ENCODE data around the gene DDX5.
"Not testable (repeated sequence)": the region's sequence is repeated elsewhere in the genome, so short reads cannot be mapped to it uniquely, and the experiment has no call there.

DDX5 gene

DNA sequence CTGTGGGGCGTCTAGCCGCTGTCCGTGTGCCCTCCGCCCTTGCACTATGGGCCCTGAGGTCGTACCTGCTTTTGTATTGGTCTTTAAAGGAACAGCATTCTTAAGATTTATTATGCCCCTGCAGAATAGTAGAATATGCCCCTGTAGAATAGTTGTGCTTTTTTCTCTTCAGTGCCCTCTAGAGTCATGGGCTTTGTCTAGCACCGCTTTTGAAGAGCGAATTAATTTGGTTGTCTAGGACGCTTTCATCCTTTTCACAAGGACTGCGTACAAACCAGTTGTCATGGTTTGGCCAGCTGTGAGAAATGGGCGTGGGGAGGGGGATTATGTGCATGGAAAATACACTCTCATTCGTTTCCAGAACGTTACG lies 1.3 kb upstream of the DDX5 start:
- FAIRE-seq = no peak

DNA sequence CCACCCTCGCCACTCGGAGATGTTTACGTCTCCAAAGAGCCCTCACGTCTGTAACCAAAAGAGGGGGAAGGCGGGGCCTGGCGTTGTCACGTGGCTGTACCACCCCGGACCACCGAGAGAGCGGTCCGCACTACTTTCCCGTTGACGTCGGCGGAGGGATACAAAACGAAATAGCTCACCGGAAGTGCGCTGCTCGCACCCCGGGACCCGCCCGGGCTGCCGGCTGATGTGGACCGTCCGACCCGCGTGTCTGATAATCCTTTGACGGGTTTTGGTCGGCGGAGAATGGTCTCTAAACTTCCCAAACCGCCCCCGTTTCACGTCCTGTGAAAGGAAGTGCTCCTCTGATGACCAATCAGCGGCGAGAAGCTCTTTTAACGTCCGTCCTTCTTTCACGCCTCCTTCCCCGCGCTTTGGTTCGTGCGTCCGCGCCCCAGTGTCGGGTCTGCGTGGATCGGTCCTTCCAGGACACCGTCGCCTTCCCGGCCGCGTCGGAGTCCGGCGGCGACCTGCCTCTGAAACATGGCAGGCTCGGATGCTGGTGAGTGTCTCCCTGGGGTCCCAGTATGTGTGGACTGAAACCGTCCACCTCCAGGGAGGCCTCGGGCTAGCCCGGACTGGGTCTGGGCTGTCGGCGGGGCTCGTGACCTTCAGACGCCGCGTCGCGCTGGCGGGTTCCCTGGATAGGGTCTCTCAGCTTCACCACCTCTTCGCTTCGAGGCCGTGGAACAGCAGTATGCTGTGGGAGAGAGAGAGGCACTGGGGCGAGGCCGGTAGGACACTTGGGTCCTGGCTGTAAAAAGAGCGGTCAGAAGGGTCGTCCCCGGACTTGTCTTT lies 705 bp upstream of the DDX5 start, which contains the start of gene CEP95:
TSS of gene CEP95 (plus strand) at position 402 of the 837 bp plus-strand sequence. CDS start at position 523, 121 bp downstream.
- FAIRE-seq = no peak

DNA sequence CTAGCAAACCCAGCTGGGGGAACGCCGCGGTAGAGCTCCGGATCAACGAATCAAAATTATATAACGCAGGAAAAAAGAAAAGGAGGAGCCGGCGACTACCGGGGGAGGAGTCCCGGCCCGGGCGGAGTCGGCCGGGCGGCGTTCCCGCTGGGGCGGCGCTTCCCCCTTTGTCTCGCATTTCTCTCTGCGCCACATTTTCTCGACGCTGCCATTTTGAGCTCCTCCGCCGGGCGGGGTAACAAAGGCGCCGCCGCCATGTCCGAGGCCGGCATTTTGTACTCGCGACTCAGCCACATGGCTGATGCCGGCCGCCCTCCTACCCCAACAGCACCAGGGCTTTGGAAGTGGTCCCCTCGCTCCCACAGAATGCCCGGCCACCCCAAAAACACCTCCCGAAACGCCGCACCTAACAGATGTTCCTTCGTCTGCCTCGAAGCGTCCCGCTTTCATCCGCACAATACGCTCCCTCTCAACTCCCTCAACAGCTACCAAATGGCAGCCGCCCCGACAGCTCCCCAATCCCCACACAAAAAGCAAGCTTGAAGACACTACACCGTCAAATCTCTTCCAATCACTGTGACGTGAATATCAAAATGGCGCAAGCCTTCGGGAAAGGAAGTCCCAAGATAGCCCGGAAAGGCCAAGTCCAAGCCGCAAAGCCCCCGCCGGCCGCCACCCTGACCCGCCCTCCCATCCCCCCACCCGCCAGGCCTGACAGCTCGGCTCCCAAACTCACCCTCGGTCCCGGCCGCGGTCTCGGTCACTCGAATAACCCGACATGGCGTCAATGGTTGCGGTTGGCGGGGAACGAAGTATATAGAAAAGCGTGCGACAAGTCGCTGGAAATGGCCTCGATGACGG lies 519 bp downstream of the DDX5 start:
- no peak for FAIRE-seq

DNA sequence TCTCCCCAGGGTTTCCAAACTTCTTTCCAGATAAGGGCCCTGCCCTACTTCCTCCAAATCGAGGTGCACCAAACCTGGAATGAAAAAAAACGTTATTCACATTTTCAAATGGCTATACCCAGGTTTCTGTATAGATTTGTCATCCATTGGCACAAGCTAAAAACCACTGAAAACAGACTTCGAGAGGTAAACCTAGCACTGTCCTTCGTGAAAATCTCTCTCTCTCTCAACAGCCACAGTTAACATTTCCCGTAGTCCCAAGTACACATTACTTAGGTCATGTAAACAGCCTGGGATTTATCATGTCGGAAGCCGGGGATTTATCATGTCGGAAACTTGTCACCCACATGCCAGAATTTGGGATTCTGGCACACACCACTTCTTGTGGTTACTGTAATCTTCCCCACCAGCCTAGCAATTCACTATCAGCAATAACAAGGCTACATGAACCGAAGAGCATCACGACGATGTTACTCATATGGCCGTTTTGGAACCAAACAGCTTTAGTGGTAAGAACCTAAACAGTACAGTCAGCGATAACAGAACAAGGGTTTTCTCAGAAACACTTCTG lies 1.2 kb downstream of the DDX5 start:
- no peak for FAIRE-seq

DNA sequence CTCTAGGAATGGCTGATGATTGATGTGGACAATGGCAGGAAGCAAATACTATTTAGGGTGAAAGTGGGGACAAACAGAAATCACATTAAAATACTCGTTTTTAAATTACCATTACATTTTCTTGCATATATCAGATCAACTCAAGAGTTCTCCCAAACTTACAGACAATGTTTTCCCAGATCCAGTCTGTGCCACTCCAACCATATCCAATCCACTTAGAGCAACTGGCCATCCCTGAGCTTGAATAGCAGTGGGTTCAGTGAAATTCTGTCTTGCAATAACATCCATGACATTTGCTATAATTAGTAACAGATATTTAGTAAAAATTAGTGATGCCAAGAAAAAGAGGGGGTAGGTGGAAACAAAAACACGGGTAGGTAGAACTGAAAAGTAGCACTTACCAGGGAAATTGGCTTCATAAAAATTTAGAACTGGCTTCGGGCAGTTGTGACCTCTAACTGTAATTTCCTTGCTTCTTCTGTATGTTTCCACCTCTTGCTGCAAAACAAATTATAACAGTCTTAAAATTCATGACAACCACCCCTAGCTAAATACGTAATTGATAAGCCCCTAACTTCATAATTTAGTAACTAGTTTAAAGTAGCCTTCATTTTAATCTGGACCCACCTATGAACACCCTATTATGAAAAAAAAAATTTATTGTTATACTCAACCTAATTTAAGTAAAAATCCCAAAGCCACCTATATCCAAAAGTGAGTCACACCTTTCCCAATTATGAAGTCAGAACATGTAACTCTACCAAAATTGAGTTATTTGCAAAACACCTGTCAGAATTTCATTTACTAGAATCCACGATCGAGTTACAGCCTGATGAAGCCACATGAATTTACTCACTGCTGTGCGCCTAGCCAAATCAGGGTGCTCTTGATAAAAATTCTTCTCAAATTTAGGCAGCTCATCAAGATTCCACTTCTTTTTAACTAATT lies 2.0 kb downstream of the DDX5 start:
- no peak for FAIRE-seq

DNA sequence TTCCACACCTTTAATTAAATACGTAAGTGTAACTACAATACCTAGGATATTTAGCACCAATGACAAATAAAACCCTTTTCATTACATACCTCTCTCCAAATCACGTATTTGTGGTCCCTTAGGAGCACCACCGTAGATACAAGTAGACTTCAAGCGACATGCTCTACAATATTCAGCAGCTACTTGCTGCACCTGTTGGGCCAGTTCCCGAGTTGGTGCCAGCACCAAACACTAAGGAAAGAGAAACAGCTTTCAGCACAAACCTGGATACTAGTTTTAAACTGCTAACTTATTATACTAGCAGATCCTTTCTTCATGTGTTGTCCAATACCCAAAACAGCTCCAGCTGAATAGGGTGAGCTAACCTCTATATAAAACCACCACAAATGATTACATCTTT lies 2.7 kb downstream of the DDX5 start:
- no peak for FAIRE-seq

DNA sequence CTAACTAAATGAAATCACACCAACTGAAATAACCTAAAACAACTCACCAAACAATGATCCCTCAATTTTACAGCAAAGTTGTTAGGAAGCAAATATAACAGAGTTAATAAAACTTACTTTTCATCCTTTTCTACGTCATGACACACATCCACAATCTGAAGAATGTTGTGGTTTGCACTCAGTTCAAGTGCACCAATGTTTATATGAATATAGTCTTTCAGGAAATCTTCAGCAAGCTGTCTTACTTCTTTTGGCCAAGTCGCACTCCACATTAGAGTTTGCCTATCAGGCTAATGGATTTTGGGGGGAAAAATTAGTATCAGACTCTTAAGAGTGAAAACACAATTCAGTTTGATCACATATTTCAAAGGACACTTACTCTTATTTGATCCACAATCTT lies 3.3 kb downstream of the DDX5 start:
- no peak for FAIRE-seq

DNA sequence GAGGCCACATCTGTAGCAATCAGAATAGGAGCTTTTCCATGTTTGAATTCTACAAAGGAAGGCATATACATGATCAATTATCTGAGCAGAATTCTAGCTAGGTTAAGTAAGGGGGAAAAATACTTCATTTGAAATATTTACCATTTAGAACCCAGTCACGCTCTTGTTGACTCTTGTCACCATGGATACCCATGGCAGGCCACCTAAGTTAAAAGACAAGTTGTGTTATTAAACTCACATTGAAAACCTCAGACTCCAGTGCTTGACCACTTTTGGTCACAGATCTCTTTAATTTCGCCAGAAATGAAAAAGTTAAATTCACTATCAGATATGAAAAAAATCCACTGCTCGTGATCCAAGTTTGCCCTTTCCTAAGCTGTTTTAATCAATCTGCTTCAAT lies 4.1 kb downstream of the DDX5 start:
- no peak for FAIRE-seq

DNA sequence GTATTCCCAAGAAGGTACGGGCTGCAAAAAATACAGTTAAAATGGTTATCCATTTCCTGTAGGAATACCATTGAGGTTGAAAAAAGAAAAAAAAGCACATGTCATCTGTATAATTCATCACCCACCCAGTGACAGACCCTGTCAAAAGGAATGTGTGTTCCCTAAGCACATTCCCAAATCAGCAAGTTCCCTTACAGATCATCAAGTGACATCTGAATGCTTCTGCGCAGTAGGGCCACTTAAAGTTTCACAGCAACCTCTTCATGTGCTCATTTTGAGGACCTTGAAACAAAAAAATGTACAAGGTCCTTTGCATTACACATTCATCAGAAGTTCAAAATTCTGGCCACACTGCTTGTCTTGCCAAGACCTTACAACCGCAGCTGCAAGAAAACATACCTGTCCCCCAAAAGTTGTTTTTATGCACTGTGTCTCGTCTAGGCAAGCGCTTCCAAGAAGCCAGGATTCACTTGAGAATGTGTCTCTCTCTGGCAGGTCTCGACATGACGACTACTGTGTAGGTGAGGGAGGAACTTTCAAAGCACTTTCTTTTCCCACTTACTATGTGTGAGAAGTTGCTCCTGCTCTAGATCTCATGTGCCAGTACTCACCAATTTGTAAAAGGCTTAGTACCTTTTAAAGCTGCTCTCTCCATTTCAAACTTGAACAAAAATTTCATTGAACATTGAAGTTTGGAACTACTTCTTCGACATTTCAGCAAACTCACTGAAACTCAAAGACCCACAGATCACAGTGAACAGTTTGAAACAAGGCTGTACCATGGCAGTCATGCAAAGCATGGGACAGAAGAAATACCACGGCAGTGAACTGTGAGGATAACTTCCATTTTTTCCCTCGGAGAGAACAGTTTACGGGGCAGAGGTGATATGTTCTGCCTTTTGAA lies 5.0 kb downstream of the DDX5 start:
- FAIRE-seq = no peak

DNA sequence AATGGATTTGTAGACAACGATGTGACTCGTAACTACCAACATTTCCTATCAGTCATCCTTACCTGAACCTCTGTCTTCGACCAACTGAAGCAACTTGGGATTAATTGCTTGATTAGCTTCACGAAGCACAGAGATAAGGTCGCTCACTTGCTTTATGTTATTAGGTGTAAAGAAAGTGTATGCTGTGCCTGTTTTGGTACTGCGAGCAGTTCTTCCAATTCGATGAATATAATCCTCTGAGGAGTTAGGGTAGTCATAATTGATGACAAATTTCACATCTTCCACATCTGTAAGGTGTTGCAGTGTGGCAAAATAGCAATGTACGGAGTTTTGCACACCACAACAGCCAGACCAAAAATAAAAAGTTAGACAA lies 5.6 kb downstream of the DDX5 start:
- FAIRE-seq = no peak

DNA sequence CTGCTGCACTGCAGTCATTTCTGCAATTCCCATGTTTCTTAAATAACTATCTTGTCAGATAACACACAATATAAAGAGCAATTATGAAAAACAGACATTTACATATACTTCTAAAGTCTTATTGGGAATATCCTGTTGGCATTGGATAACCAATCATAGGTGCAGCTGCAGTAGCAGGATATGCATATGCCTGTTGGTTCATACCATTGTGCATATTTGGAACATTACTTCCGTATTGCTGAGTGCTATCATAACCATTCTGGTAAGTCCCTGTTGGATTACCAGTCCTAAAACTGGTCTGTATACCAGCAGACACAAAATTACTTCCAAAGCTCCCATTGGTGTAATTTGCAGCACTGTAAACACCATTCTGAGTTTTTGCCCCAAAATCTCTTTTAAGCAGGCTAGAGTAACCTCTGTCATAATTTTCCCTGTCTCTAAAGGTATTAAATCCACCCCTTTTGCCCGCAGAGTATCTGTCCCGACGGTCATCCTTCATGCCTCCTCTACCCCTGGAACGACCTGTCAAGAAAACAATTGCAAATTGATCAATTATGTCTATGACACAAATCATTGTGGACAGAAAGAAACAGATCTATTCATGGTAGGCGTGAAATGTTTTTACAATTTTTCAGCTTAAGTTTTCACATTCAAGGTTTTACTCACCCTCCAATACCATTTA lies 6.1 kb downstream of the DDX5 start:
- FAIRE-seq = no peak

DNA sequence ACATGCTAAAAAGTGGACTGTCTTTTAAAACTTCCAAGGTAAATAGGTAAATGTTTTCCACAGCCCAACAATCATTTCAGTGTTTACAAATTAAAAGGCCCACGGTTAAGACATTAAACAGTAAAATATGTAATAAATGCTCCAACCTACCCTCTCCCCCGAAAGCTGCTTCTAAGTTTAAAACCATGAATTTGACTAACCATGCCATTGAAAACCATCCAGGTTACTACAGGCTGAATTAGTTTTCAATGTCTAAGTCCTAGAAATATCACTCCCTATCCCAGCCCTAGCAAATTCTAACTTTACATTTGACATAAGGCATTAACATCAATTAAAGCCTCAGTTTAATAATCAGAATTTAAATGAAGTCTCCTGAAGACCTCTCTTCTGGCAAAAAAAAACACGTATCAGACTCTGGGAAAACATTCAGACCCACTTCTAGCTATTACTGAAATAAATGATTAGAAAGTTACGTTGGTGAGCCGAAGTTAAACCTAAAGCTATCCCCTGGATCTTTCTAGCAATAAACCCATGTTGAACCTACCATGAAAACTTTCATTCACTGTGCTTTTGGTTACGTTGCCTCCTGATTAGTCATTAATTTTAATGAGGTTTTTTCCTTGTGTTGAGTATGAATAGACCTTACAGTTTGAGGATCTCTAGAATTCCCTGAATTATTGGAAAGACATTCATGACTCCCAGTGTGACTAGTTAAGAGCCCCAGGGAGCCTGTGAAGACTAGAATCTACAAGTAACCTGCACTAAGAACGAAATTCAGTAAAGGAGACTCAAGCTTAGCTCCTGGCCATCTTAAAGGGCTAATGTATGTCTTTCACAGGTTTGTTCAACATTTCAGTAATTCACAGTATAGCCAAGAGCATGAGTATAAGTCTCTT lies 7.5 kb downstream of the DDX5 start:
- no peak for FAIRE-seq

DNA sequence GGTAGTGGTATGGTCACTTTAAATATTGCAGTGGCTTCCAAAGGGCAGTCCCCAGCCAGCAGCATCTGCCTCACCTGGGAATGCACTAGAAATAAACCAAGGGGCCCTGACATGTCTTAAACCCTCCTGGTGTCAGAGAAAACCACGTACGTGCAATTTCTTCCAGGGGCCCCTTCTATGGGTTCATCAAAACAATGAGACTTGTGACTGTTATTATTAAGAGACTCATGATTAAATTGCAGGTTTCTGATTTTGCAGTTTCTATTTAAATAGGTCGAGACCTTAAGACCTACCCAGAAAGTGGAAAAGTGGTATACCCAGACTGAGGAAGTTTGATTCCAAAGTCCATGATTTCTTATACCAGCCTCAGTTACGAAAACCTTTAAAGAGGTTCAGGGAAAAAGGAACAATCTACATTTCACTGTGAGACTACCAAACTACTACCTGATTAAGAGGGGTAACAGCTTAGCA lies 8.5 kb downstream of the DDX5 start:
- no peak for FAIRE-seq

DNA sequence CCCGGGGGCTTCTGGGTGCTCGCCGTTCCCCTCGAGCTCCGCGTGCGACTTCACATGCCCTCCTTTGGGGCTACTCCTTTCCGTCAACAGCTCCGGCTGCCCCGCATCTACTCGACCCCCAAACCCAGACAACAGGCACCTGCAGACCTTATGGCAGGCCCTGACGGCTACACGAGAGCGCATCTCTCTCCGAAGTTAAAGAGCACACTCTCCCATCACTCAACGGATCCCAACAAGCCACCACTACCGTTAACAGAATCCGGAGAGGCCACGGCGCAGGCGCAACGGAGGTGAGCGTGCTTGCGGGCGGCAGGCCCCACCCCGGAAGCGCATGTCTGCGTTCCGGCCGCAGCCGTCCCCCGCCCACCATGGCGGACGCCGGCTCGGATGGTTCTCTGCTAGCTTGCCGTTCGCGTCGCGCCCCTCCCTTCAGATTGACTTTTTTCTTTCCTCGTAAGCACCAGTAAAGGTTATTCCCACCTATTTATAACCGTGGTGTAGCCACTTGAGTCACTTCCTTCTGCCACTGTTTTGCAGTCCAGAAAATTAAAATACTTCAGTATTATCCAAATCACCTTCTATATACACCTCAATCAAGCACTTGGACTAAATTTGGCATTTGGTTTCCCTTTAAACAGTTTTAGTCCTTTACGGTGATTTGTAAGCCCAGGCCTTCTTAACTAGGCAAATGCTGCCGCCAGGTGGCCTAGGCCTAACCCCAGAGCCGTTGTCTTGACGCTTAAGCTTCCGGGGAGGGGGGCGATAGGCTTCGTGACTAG lies 9.1 kb downstream of the DDX5 start, which contains the start of gene POLG2:
TSS of gene POLG2 (minus strand) at position 269 of the 779 bp plus-strand sequence. CDS start at position 183, 86 bp downstream.
- FAIRE-seq = no peak

DNA sequence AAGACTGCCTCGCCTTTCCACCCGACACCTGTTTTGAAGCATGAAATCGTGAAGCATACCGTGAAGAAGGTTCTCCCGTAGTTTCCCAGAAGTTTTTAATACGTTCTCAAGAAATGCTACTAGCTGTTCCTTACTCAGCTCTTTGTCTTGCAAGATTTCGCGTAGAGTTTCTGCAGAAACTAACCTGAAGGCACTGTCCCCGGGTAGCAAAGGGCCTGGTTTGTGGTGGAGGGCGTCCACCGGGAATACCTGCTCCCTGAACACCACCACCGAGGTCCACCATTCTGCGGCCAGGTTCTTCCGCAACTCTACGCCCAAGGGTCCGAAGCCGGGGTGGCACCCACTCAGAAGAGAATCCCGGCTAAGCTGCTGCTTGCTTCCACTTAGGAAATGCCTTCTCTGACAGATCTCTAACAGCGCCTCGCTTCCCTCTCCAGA lies 9.7 kb downstream of the DDX5 start:
- FAIRE-seq = no peak

DNA sequence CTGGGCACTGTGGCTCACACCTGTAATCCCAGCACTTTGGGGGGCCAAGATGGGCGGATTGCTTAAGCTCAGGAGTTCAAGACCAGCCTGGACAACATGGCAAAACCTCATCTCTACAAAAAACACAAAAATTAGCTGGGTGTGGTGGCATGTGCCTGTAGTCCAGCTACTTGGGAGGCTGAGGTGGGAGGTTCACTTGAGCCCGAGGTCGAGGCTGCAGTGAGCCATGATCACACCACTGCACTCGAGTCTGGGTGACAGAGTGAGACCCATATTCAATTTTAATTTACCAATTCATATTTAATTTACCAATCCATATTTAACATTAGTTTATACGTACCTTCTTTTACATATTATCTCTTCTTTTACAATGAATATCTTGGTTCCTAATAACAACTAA lies 10.8 kb downstream of the DDX5 start:
- FAIRE-seq = not testable (repeated sequence)

DNA sequence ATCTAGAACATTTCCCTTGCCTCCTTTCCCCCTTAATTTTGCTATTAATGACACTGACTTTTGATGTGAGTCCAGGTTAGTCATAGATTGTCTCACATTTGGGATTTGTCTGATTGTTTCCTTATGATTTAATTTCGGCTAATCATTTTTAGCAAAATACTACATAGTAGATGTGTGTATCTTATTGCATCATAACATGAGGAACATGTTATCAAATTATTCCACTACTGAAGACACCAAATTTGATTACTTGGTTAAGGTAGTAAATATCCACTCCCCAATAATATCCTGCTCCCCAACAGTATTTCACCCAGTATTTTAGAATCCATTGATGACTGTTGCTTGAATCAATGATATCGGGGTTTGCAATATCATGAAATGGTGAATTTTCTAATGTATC lies 12.0 kb downstream of the DDX5 start:
- no peak for FAIRE-seq

DNA sequence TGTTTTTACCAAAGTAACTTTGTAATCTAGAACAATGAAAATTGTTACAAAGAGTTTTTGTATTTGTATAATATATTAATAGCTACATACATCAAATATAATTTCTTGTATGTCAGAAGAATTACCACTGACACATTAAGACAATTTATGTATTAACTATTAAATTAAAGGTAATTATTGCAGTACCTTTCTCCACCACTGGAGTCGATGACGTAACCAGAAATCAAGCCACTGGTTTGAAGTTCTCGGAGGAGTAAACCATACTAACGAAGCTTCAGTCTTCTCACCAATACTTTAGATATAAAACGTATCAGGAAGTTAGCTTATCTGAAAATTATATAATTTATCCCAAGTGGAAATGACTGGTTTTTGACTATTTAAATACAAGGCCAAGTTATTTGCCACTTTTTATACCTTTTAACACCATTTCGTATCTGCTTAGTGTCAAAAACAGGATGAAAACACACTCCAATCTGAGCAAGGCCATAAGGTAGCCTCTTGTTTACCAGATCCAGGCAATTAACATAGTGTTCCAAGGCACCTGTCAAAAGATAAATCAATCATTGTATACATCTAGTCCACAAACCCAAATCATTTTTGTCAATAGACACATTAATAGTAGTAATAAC lies 13.5 kb downstream of the DDX5 start:
- FAIRE-seq = no peak

Data from endometrium (tissue), 2 donors.